ENCODE measurements around the gene COX19.

COX19 gene

GRCh38 chr7:997404-998395, 22.4 kb upstream of the COX19 start:
- no peak for TF ChIP-seq CTCF (IDR thresholded peaks at IDR 0.05)

GRCh38 chr7:996079-996872, 20.9 kb upstream of the COX19 start:
- no peak for TF ChIP-seq CTCF (IDR thresholded peaks at IDR 0.05)

GRCh38 chr7:995571-995970, 20.2 kb upstream of the COX19 start:
- no peak for TF ChIP-seq CTCF (IDR thresholded peaks at IDR 0.05)

GRCh38 chr7:994592-995308, 19.4 kb upstream of the COX19 start:
- no peak for TF ChIP-seq CTCF (IDR thresholded peaks at IDR 0.05)

- TF ChIP-seq CTCF (IDR thresholded peaks at IDR 0.05) = peak; percentile 100
These were observed 17.6 kb upstream of the COX19 start for GRCh38 chr7:992709-993607.

GRCh38 chr7:991729-992656, 16.6 kb upstream of the COX19 start:
- no peak for TF ChIP-seq CTCF (IDR thresholded peaks at IDR 0.05)

All from LNCAP (cell line).